HCT116 (cell line): ENCODE data around the gene ST3GAL2. TPM values are rescaled to one million over a fixed set of nuclear protein-coding genes. Genes with fewer than 3 reads are reported as not detected.

Experiments used
- ATAC-seq: fragments of 200-7000 bp; cut with Tn5 transposase; 2 replicates; pipeline ENCODE4 v1.9.1; 2020; ENCODE audit warnings: mild to moderate bottlenecking, moderate library complexity
- BruUV-seq: library from RNA; stranded (reverse); fragments of 400-500 nt; replicated peaks from 2 replicates; lab custom pipeline; 2021; lab: Mats Ljungman, UMichigan
- CTCF ChIA-PET: fragments of 300-600 bp; sonication (Branson Sonifier 250); formaldehyde crosslinking; loops from one replicate; lab custom pipeline; 2021; ENCODE audit warnings: antibody characterized with exemption; lab: Charles Lee
- POLR2A ChIA-PET: fragments of 300-600, 350-600 bp; sonication (Branson Sonifier 250); formaldehyde crosslinking; loops from one replicate; lab custom pipeline; 2021; ENCODE audit warnings: antibody characterized with exemption; lab: Charles Lee
- RAD21 ChIA-PET, 2 experiments: fragments of 300-600 bp; sonication (Branson Sonifier 250); formaldehyde crosslinking; loops; one replicate each; lab custom pipeline; 2023; ENCODE audit warnings: low total read pairs in 2 of 2; ENCODE audit not compliant: uncharacterized antibody in 2 of 2, unreplicated experiment in 2 of 2, low non-redundant PET in 1 of 2; lab: Charles Lee
- DNase-seq: peaks from one replicate; pipeline ENCODE4 v3.0.0-alpha.2; 2010; ENCODE audit warnings: low read depth, low spot score
- H2AFZ ChIP-seq: fragments of 200-600 bp; shearing (Covaris generic), sonication (generic); 2 replicates; pipeline ENCODE4 v1.6.1; 2017; ENCODE audit warnings: low read depth, mixed run types, mixed read lengths, antibody characterized with exemption, low read length; ENCODE audit not compliant: poor library complexity, severe bottlenecking
- H3K27ac ChIP-seq: 2 replicates; pipeline ENCODE4 v1.5.1; 2012; ENCODE audit warnings: low read depth, low read length
- H3K27me3 ChIP-seq: fragments of 200-600 bp; sonication (generic); 2 replicates; pipeline ENCODE4 v1.6.1; 2016; ENCODE audit warnings: mixed run types, low read length, mixed read lengths; ENCODE audit not compliant: insufficient read depth
- H3K36me3 ChIP-seq, 2 experiments: fragments of 200-500 bp in 1 of 2; fragments of 200-600 bp in 1 of 2; sonication (Bioruptor generic) in 1 of 2; sonication (generic) in 1 of 2; 2 replicates each; pipeline versions ENCODE4 v1.5.1 to v1.6.1; 2014 to 2016; ENCODE audit warnings: low read length in 2 of 2, inconsistent platforms in 1 of 2, mixed read lengths in 1 of 2, mixed run types in 1 of 2; ENCODE audit not compliant: insufficient read depth in 2 of 2, control insufficient read depth in 1 of 2
- H3K4me1 ChIP-seq, 2 experiments: fragments of 200-600 bp in 1 of 2; sonication (generic) in 1 of 2; 2 replicates each; pipeline versions ENCODE4 v1.5.1 to v1.6.1; 2012 to 2017; ENCODE audit warnings: low read length in 2 of 2, inconsistent platforms in 1 of 2, mild to moderate bottlenecking in 1 of 2, mixed read lengths in 1 of 2, mixed run types in 1 of 2, moderate library complexity in 1 of 2; ENCODE audit not compliant: insufficient read depth in 2 of 2, control insufficient read depth in 1 of 2
- H3K4me2 ChIP-seq: fragments of 200-600 bp; sonication (generic); 2 replicates; pipeline ENCODE4 v1.6.1; 2017; ENCODE audit warnings: mixed run types, low read length, mixed read lengths
- H3K4me3 ChIP-seq, 2 experiments: fragments of 200-600 bp in 1 of 2; sonication (generic) in 1 of 2; replicated peaks in 1 of 2; 2 replicates each; pipeline ENCODE4 v1.5.1; 2011 to 2016; ENCODE audit warnings: low read length in 2 of 2, control low read depth in 1 of 2, low read depth in 1 of 2, mild to moderate bottlenecking in 1 of 2, mixed read lengths in 1 of 2, mixed run types in 1 of 2
- H3K79me2 ChIP-seq: fragments of 200-600 bp; sonication (generic); 2 replicates; pipeline ENCODE4 v1.6.1; 2017; ENCODE audit warnings: mild to moderate bottlenecking, mixed run types, low read length, moderate library complexity, mixed read lengths; ENCODE audit not compliant: insufficient read depth
- H3K9ac ChIP-seq: fragments of 200-600 bp; sonication (generic); 2 replicates; pipeline ENCODE4 v1.6.1; 2016; ENCODE audit warnings: low read length, mixed read lengths
- H3K9me2 ChIP-seq: fragments of 200-600 bp; sonication (generic), shearing (Covaris generic); 2 replicates; pipeline ENCODE4 v1.6.1; 2017; ENCODE audit warnings: mixed run types, mild to moderate bottlenecking, moderate library complexity; ENCODE audit not compliant: insufficient read depth
- H3K9me3 ChIP-seq, 2 experiments: fragments of 200-500 bp in 1 of 2; fragments of 200-600 bp in 1 of 2; sonication (Bioruptor generic) in 1 of 2; sonication (generic) in 1 of 2; 2 replicates each; pipeline ENCODE4 v1.6.1; 2014 to 2017; ENCODE audit warnings: low read length in 2 of 2, mixed read lengths in 2 of 2, inconsistent platforms in 1 of 2, low read depth in 1 of 2, mild to moderate bottlenecking in 1 of 2, mixed run types in 1 of 2, moderate library complexity in 1 of 2; ENCODE audit not compliant: control insufficient read depth in 1 of 2, insufficient read depth in 1 of 2
- H4K20me1 ChIP-seq: fragments of 200-600 bp; sonication (generic), shearing (Covaris generic); 2 replicates; pipeline ENCODE4 v1.6.1; 2017; ENCODE audit warnings: mixed run types, mild to moderate bottlenecking, moderate library complexity; ENCODE audit not compliant: insufficient read depth
- FOSL1 ChIP-seq: IDR thresholded peaks from 2 replicates; pipeline ENCODE4 v1.6.1; 2012; ENCODE audit warnings: low read depth
- JUND ChIP-seq: IDR thresholded peaks from 2 replicates; pipeline ENCODE4 v1.6.1; 2012
- SRF ChIP-seq: IDR thresholded peaks from 2 replicates; pipeline ENCODE4 v1.6.1; 2012; ENCODE audit warnings: low read depth
- TCF7L2 ChIP-seq: IDR thresholded peaks from 2 replicates; pipeline ENCODE4 v1.7.0; 2011; ENCODE audit warnings: borderline replicate concordance, inconsistent platforms; ENCODE audit not compliant: insufficient read depth, insufficient read length; ENCODE audit errors: extremely low read depth
- ZNF274 ChIP-seq: fragments of 200-500 bp; sonication (Bioruptor generic); IDR thresholded peaks from 2 replicates; pipeline ENCODE4 v1.6.1; 2014; ENCODE audit warnings: mild to moderate bottlenecking, low read depth, low read length, inconsistent platforms
- intact Hi-C: fragments of 100-400 bp; cut with micrococcal nuclease; formaldehyde crosslinking; loops from 2 replicates; pipeline ENCODE4 v1.10.0; 2022
- total RNA-seq: library from RNA; stranded (reverse); gene quantifications from one replicate; pipeline ENCODE4 v1.2.1, GENCODE V29; 2021; ENCODE audit not compliant: unreplicated experiment
- TF ChIP-seq, protein P1 (sequence below): IDR thresholded peaks from 2 replicates; pipeline ENCODE4 v1.6.1; 2012
- TF ChIP-seq, protein P2 (sequence below), 3 experiments: fragments of 200-600 bp in 1 of 3; sonication (generic) in 1 of 3; IDR thresholded peaks in 2 of 3; conservative IDR thresholded peaks in 1 of 3; 2 replicates each; pipeline ENCODE4 v1.5.1; 2012 to 2017; ENCODE audit warnings: low read depth in 2 of 3, low read length in 2 of 3, antibody characterized with exemption in 1 of 3, borderline replicate concordance in 1 of 3, control low read depth in 1 of 3, mild to moderate bottlenecking in 1 of 3, mixed read lengths in 1 of 3, mixed run types in 1 of 3, moderate library complexity in 1 of 3; ENCODE audit not compliant: insufficient read depth in 1 of 3
- TF ChIP-seq, protein P3 (sequence below): IDR thresholded peaks from 2 replicates; pipeline ENCODE4 v1.6.1; 2011; ENCODE audit warnings: mild to moderate bottlenecking, low read length, moderate library complexity; ENCODE audit not compliant: insufficient replicate concordance; ENCODE audit errors: extremely low read depth

The ST3GAL2 gene
- total RNA-seq, 1 experiment from 2014 or later: 9.5 TPM

DNA sequence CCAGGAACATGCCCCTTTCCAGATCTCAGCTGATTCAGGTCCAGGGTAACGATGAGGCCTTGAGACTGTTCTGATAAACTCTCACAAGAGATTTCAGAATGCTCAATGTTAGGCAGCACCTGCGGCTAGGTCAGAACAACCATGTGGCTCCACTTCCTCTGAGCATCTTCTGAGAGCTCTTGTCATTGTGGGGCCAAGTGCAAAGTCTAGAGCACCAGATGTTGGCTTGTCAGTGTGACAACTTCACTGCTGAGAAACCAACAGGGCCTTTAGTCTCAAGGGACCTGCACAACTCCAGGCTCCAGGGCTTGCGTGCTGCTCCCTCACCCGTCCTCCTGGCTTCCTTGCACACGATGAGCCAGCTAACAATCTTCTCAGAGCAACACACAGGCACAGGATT, 44.5 kb upstream of the ST3GAL2 start:
- no peak for ATAC-seq
- ChIA-PET RAD21 (interaction anchor here in 1 of 2 experiments (0.7 kb wide), 1 partner anchor 210 kb away, joined by 3 read pairs; no protein-coding TSS in a partner anchor), CTCF (no interaction called here), POLR2A (no interaction called here)
- H3K4me2 ChIP-seq: no peak overlapping the region
- H3K79me2 ChIP-seq: no peaks in the 10 kb centered on the region
- no peaks in the 10 kb centered on the region for H3K9me3 ChIP-seq
- no peaks in the 10 kb centered on the region for H4K20me1 ChIP-seq
- no peak for TF ChIP-seq FOSL1
- no peak for TF ChIP-seq ZNF274
- TF ChIP-seq TCF7L2: no peak
- no peaks in the 10 kb centered on the region for H3K9me2 ChIP-seq
- H2AFZ ChIP-seq: no peak overlapping the region
- intact Hi-C loops: no loop called here
- H3K4me1 ChIP-seq: peaks cover 3 to 10% of the 10 kb centered on the region in 2 experiments; a peak in 3 of 4 replicates
- BruUV-seq: no TSS peak
- H3K4me3 ChIP-seq: no peak overlapping the region
- no peak overlapping the region for H3K9ac ChIP-seq
- no peaks in the 10 kb centered on the region for H3K27me3 ChIP-seq
- H3K27ac ChIP-seq: no peak overlapping the region
- no peak for DNase-seq
- H3K36me3 ChIP-seq: peaks cover 0 to 3% of the 10 kb centered on the region in 2 experiments; a peak in 1 of 4 replicates

DNA sequence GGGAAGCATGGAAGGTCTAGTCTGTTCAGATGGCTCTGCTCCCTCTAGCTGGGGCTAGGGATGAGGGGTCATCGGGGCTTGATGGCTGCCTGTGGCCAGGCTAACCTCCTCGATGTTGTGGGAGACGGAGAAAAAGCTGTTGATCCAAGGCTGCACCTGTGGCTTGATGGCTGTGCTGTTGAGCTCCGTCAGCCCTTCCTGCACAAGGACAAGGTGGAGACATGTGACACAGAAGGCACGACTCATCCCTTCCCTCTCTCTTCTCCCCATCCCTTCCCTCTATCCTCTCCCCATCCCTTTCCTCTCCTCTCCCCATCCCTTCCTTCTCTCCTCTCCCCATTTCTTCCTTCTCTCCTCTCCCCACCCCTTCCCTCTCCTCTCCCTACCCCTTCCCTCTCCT, 43.7 kb upstream of the ST3GAL2 start:
- Histone ChIP-seq H3K36me3 (peaks cover 0 to 3% of the 10 kb centered on the region in 2 experiments; a peak in 1 of 4 replicates), H3K27ac (no peak overlapping the region), H3K4me1 (peaks cover 3 to 7% of the 10 kb centered on the region in 2 experiments; a peak in 3 of 4 replicates), H3K9me2 (no peaks in the 10 kb centered on the region), H2AFZ (no peak overlapping the region), H3K27me3 (no peaks in the 10 kb centered on the region), H3K79me2 (no peaks in the 10 kb centered on the region), H3K4me2 (no peak overlapping the region), H4K20me1 (no peaks in the 10 kb centered on the region), H3K9ac (no peak overlapping the region), H3K9me3 (no peaks in the 10 kb centered on the region), H3K4me3 (no peak overlapping the region)
- intact Hi-C loops: no loop called here
- DNase-seq: no peak
- CTCF ChIA-PET: interaction anchor here (1.2 kb wide), 1 partner anchor 12 kb away, joined by 4 read pairs; no protein-coding TSS in a partner anchor
- no TSS peak for BruUV-seq
- POLR2A ChIA-PET: no interaction called here
- TF ChIP-seq, protein P1, sequence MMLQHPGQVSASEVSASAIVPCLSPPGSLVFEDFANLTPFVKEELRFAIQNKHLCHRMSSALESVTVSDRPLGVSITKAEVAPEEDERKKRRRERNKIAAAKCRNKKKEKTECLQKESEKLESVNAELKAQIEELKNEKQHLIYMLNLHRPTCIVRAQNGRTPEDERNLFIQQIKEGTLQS: no peak
- TF ChIP-seq SRF (no peak), JUND (no peak), ZNF274 (no peak)
- TF ChIP-seq, protein P2, sequence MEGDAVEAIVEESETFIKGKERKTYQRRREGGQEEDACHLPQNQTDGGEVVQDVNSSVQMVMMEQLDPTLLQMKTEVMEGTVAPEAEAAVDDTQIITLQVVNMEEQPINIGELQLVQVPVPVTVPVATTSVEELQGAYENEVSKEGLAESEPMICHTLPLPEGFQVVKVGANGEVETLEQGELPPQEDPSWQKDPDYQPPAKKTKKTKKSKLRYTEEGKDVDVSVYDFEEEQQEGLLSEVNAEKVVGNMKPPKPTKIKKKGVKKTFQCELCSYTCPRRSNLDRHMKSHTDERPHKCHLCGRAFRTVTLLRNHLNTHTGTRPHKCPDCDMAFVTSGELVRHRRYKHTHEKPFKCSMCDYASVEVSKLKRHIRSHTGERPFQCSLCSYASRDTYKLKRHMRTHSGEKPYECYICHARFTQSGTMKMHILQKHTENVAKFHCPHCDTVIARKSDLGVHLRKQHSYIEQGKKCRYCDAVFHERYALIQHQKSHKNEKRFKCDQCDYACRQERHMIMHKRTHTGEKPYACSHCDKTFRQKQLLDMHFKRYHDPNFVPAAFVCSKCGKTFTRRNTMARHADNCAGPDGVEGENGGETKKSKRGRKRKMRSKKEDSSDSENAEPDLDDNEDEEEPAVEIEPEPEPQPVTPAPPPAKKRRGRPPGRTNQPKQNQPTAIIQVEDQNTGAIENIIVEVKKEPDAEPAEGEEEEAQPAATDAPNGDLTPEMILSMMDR (IDR thresholded peaks at IDR 0.05 in 2 of 3, conservative IDR thresholded peaks at IDR 0.05 in 1 of 3; ENCODE audit: borderline replicate concordance in 1 of 3, insufficient read depth in 1 of 3, low read depth in 2 of 3, low read length in 2 of 3): no peak
- TF ChIP-seq, protein P3, sequence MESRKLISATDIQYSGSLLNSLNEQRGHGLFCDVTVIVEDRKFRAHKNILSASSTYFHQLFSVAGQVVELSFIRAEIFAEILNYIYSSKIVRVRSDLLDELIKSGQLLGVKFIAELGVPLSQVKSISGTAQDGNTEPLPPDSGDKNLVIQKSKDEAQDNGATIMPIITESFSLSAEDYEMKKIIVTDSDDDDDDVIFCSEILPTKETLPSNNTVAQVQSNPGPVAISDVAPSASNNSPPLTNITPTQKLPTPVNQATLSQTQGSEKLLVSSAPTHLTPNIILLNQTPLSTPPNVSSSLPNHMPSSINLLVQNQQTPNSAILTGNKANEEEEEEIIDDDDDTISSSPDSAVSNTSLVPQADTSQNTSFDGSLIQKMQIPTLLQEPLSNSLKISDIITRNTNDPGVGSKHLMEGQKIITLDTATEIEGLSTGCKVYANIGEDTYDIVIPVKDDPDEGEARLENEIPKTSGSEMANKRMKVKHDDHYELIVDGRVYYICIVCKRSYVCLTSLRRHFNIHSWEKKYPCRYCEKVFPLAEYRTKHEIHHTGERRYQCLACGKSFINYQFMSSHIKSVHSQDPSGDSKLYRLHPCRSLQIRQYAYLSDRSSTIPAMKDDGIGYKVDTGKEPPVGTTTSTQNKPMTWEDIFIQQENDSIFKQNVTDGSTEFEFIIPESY: no peak
- TF ChIP-seq, all 23 proteins: peak for 0
- RAD21 ChIA-PET: no interaction called here
- ATAC-seq: peak; percentile 46
